Muscle layer of duodenum (tissue), 2 donors: ENCODE measurements around the gene RETN.

Experiments used
- H3K27ac ChIP-seq: one replicate; pipeline ENCODE4 v1.7.0; 2013; ENCODE audit warnings: mild to moderate bottlenecking, low read length
- H3K27me3 ChIP-seq: one replicate; pipeline ENCODE4 v1.7.0; 2013; ENCODE audit warnings: low read depth, mild to moderate bottlenecking, control low read depth, low read length
- H3K36me3 ChIP-seq, 2 donors: one replicate each; pipeline ENCODE4 v1.7.0; 2013; ENCODE audit warnings: low read length in 2 of 2, control low read depth in 1 of 2, mild to moderate bottlenecking in 1 of 2; ENCODE audit not compliant: insufficient read depth in 2 of 2, control insufficient read depth in 1 of 2
- H3K4me1 ChIP-seq, 2 donors: one replicate each; pipeline ENCODE4 v1.7.0; 2013; ENCODE audit warnings: low read length in 2 of 2, mild to moderate bottlenecking in 2 of 2, control low read depth in 1 of 2, moderate library complexity in 1 of 2; ENCODE audit not compliant: insufficient read depth in 2 of 2, control insufficient read depth in 1 of 2
- H3K4me3 ChIP-seq, 2 donors: one replicate each; pipeline ENCODE4 v1.7.0; 2013; ENCODE audit warnings: low read length in 2 of 2, low read depth in 1 of 2, mild to moderate bottlenecking in 1 of 2
- H3K9me3 ChIP-seq, 2 donors: one replicate each; pipeline ENCODE4 v1.7.0; 2013; ENCODE audit warnings: low read length in 2 of 2, control low read depth in 1 of 2, mild to moderate bottlenecking in 1 of 2; ENCODE audit not compliant: control insufficient read depth in 1 of 2
- donor health status: healthy.

The RETN gene

GRCh38 chr19:7706188-7706954, 37.5 kb downstream of the RETN start:
- Histone ChIP-seq H3K4me1 (no peaks in the 10 kb centered on the region), H3K4me3 (no peak overlapping the region), H3K36me3 (no peaks in the 10 kb centered on the region), H3K27ac (peak overlapping the region; percentile 23), H3K27me3 (no peaks in the 10 kb centered on the region), H3K9me3 (no peaks in the 10 kb centered on the region)

GRCh38 chr19:7706955-7707456, 38.2 kb downstream of the RETN start:
- no peaks in the 10 kb centered on the region for H3K36me3 ChIP-seq
- peak overlapping the region; percentile 23 for H3K27ac ChIP-seq
- no peaks in the 10 kb centered on the region for H3K9me3 ChIP-seq
- no peaks in the 10 kb centered on the region for H3K4me1 ChIP-seq
- H3K4me3 ChIP-seq: no peak overlapping the region
- H3K27me3 ChIP-seq: no peaks in the 10 kb centered on the region

GRCh38 chr19:7709932-7710460, 41.1 kb downstream of the RETN start:
- no peaks in the 10 kb centered on the region for H3K27me3 ChIP-seq
- no peak overlapping the region for H3K27ac ChIP-seq
- H3K4me3 ChIP-seq: no peak overlapping the region
- no peaks in the 10 kb centered on the region for H3K36me3 ChIP-seq
- no peaks in the 10 kb centered on the region for H3K9me3 ChIP-seq
- H3K4me1 ChIP-seq: no peaks in the 10 kb centered on the region

GRCh38 chr19:7710616-7711015, 41.8 kb downstream of the RETN start:
- Histone ChIP-seq H3K4me3 (no peak overlapping the region), H3K4me1 (no peaks in the 10 kb centered on the region), H3K27me3 (no peaks in the 10 kb centered on the region), H3K9me3 (no peaks in the 10 kb centered on the region), H3K27ac (no peak overlapping the region), H3K36me3 (no peaks in the 10 kb centered on the region)

- H3K4me1 ChIP-seq: no peaks in the 10 kb centered on the region
- H3K4me3 ChIP-seq: no peak overlapping the region
- no peaks in the 10 kb centered on the region for H3K36me3 ChIP-seq
- no peaks in the 10 kb centered on the region for H3K27me3 ChIP-seq
- peaks cover 3 to 5% of the 10 kb centered on the region in 2 donors for H3K9me3 ChIP-seq
- H3K27ac ChIP-seq: no peak overlapping the region
Observed at GRCh38 chr19:7715671-7716070, 46.8 kb downstream of the RETN start.

GRCh38 chr19:7716762-7717161, 47.9 kb downstream of the RETN start:
- no peak overlapping the region for H3K27ac ChIP-seq
- H3K36me3 ChIP-seq: no peaks in the 10 kb centered on the region
- H3K9me3 ChIP-seq: peaks cover 3 to 5% of the 10 kb centered on the region in 2 donors
- no peaks in the 10 kb centered on the region for H3K27me3 ChIP-seq
- H3K4me3 ChIP-seq: no peak overlapping the region
- H3K4me1 ChIP-seq: no peaks in the 10 kb centered on the region

- H3K4me1 ChIP-seq: no peaks in the 10 kb centered on the region
- H3K36me3 ChIP-seq: no peaks in the 10 kb centered on the region
- no peak overlapping the region for H3K27ac ChIP-seq
- no peaks in the 10 kb centered on the region for H3K27me3 ChIP-seq
- H3K9me3 ChIP-seq: peaks cover 3 to 5% of the 10 kb centered on the region in 2 donors
- no peak overlapping the region for H3K4me3 ChIP-seq
Observed at GRCh38 chr19:7718668-7719067, 49.8 kb downstream of the RETN start.
